HCT116 (cell line): ENCODE results near the gene RASSF5.

Experiments used
- CTCF ChIP-seq, 3 experiments: fragments of 200-600 bp in 1 of 3; sonication (generic) in 1 of 3; IDR thresholded peaks in 2 of 3; conservative IDR thresholded peaks in 1 of 3; 2 replicates each; pipeline ENCODE4 v1.5.1; 2012 to 2017; ENCODE audit warnings: low read depth in 2 of 3, low read length in 2 of 3, antibody characterized with exemption in 1 of 3, borderline replicate concordance in 1 of 3, control low read depth in 1 of 3, mild to moderate bottlenecking in 1 of 3, mixed read lengths in 1 of 3, mixed run types in 1 of 3, moderate library complexity in 1 of 3; ENCODE audit not compliant: insufficient read depth in 1 of 3
- ELF1 ChIP-seq: IDR thresholded peaks from 2 replicates; pipeline ENCODE4 v1.6.1; 2012; ENCODE audit warnings: low read depth, borderline replicate concordance
- EZH2 ChIP-seq: fragments of 200-600 bp; sonication (generic); IDR thresholded peaks from 2 replicates; pipeline ENCODE4 v1.6.1; 2017; ENCODE audit warnings: antibody characterized with exemption, mixed run types
- EZH2phosphoT487 ChIP-seq: fragments of 200-600 bp; IDR thresholded peaks from 2 replicates; pipeline ENCODE4 v1.6.1; 2018; ENCODE audit warnings: antibody characterized with exemption, borderline replicate concordance
- JUND ChIP-seq: IDR thresholded peaks from 2 replicates; pipeline ENCODE4 v1.6.1; 2012
- POLR2A ChIP-seq: IDR thresholded peaks from 2 replicates; pipeline ENCODE4 v1.7.0; 2011; ENCODE audit warnings: borderline replicate concordance; ENCODE audit not compliant: insufficient read depth, insufficient read length; ENCODE audit errors: extremely low read depth
- POLR2AphosphoS5 ChIP-seq: IDR thresholded peaks from 2 replicates; pipeline ENCODE4 v1.6.1; 2011; ENCODE audit warnings: mild to moderate bottlenecking, low read depth, low read length, moderate library complexity
- RAD21 ChIP-seq: IDR thresholded peaks from 2 replicates; pipeline ENCODE4 v1.6.1; 2012; ENCODE audit warnings: low read depth, mild to moderate bottlenecking
- REST ChIP-seq: IDR thresholded peaks from 2 replicates; pipeline ENCODE4 v1.6.1; 2012; ENCODE audit warnings: low read depth
- SIN3A ChIP-seq: IDR thresholded peaks from 2 replicates; pipeline ENCODE4 v1.6.1; 2012; ENCODE audit warnings: low read depth
- YY1 ChIP-seq: IDR thresholded peaks from 2 replicates; pipeline ENCODE4 v1.6.1; 2011; ENCODE audit warnings: low read length, low read depth, moderate library complexity, mild to moderate bottlenecking; ENCODE audit not compliant: insufficient replicate concordance; ENCODE audit errors: extremely low read depth
- ZBTB33 ChIP-seq: IDR thresholded peaks from 2 replicates; pipeline ENCODE4 v1.6.1; 2011; ENCODE audit warnings: mild to moderate bottlenecking, low read length, moderate library complexity; ENCODE audit not compliant: insufficient replicate concordance; ENCODE audit errors: extremely low read depth
- ZNF274 ChIP-seq: fragments of 200-500 bp; sonication (Bioruptor generic); IDR thresholded peaks from 2 replicates; pipeline ENCODE4 v1.6.1; 2014; ENCODE audit warnings: mild to moderate bottlenecking, low read depth, low read length, inconsistent platforms

- TF ChIP-seq CTCF (IDR thresholded peaks at IDR 0.05 in 2 of 3, conservative IDR thresholded peaks at IDR 0.05 in 1 of 3; ENCODE audit: borderline replicate concordance in 1 of 3, insufficient read depth in 1 of 3, low read depth in 2 of 3, low read length in 2 of 3) (no peak), YY1 (no peak), POLR2AphosphoS5 (no peak), ZNF274 (no peak), ZBTB33 (no peak), REST (no peak), RAD21 (no peak), ELF1 (no peak), SIN3A (no peak), EZH2 (no peak), EZH2phosphoT487 (no peak), JUND (no peak), POLR2A (no peak)
Observed at GRCh38 chr1:206529425-206529824, 22.1 kb downstream of the RASSF5 start.
